ENCODE results near the gene ST7.
"Not testable (repeated sequence)": the region's sequence is repeated elsewhere in the genome, so short reads cannot be mapped to it uniquely, and the experiment has no call there.

The ST7 gene

DNA sequence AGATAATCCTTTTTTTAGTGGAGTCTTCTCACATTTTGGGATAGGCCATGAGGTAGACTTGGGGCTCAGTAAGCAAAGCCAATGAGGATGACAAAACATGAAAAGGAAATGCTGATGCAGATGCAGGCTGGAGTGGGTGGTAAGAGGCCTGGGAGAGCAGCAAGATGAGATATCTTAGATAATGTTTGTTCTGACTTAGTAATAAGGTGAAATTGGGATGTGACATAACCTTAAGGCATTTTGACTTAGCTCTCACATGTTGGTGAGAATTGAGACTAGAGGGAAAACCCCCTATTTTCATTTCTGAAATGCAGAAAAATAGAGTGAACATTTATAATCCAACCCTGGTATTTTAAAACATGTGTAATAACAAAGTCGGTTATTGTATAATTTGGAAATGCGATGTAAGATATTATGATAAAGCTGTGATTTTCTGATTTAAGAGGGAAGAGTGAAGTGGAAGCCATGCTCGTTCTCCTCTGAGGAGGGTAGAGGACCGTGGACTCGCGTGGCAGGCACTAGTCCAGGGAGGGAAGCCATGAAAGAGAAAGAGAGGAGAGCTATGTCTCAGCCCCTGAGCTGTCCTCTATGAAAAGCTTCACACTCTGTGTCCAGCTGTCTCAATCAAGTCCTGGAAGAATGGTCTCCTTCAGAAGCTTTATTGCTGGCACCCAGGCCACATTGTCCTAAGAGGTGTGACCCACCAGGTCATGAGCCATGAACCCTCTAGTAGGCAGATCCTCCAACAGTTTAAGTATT lies 57.3 kb downstream of the ST7 start:
- no peak for DNase-seq

DNA sequence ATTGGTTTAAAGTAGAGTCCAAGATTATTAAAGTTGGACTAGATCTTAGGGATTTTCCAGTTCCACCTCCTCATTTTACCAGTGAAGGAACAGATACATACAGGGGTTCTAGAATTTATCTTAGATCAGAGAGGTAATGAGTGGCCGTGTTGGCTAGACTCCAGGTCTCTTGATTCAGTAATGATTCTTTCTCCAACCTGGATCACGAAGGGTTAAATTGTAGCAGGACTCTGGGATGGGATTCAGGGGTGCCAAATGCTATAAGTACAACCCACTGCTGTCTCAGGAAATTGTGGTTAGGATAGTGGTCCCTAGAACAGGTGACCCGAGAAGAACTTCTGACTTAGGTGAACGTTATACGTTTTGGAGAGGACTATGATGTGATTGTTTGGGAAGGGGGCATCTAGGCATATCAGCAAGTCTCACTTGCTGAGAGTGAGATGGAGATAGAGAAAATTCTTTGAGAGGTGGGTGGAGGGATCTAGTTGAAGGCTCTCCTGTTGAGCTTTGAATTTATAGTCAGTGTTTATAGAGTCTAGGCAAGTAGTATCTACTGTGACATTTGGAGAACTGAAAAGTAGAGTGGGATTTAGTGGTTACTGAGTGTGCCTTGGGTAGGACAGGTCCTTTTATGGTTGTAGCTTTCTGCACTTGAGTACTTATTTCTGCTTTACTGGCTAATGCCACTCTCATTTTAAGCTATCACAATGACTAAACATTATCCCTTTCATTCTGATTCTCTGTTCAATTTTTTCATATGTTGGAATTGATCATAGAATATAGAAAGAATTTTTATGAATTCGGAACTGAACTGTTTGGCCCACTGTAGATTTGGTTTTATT lies 58.3 kb downstream of the ST7 start:
- DNase-seq = no peak

DNA sequence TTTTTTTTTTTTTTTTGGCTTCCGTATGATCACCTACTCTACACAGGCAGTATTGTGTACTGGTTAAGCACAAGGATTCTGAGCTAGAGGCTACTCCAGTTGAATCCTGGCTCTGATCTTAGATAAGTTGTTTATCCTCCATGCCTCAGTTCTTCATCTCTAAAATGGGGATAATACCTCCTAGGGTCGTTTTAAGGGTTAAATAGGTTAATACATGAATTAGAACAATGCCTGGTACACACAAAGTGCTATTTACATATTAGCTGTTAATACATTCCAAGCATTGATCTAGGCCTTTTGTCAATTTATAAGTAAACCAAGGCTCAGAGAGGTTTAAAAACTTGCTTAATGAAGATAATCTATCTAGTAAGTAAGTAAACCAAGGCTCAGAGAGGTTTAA lies 59.0 kb downstream of the ST7 start:
- DNase-seq = no peak

DNA sequence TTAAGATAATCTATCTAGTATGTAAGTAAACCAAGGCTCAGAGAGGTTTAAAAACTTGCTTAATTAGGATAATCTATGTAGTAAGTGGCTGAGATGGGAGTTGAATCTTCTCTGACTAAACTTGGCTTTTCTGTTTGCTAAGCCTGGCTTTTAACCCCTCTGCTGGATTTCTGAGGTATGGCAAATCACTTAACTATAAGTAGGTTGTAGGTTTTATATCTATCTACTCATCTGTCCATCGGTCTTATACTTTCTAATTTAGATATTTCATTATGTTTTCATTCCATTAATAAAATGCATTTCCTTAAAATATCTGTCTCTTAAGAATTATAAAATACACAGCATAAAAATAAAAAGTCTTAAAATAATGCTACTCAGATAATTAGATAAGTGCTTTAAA lies 59.4 kb downstream of the ST7 start:
- DNase-seq = no peak

DNA sequence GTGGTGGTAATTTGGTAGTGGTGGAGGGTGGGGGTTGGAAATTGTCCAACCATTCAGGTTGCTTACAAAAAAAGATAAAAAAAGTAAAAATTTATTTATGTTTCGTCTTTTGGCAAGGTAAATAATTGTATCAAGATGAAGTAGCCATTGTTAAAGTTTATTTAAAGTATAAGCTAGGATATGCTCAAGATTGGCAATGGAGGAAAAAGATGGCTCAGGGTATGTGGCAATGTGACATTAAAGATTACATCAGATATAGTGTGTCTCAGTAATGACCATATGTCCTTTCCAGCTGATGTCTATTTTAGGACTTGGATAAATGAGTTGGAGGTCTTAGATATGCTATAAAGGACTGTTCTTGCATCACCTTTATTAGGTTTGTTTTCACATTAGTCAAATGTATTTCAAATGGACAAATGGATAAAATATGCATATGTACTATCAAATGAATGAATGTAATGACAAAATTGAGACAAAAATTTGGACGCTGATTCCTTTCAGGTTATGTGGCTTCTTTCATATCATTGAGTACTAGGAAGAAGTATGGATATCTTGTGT lies 60.9 kb downstream of the ST7 start:
- DNase-seq = no peak

DNA sequence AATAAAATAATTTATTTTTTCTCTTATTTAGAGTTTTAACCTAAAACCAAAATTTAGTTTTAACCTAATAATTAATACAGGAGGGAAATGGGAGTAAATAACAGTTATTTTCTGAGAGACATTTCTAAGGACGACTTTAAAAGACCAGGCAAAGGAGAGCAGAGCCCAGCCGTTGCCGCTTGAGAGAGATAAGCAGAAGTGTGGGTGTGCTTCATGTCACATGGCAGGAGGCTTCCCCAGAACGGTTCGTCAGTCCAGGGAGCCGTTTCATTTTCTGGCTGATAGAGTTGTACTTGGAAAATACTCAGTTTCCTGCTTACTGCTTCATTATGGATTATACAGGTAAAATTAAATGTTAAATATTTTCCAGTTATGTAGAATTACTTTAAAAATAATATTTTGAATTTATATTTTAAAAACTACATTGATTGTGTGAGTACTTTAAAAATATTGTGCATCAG lies 61.4 kb downstream of the ST7 start:
- DNase-seq = no peak

DNA sequence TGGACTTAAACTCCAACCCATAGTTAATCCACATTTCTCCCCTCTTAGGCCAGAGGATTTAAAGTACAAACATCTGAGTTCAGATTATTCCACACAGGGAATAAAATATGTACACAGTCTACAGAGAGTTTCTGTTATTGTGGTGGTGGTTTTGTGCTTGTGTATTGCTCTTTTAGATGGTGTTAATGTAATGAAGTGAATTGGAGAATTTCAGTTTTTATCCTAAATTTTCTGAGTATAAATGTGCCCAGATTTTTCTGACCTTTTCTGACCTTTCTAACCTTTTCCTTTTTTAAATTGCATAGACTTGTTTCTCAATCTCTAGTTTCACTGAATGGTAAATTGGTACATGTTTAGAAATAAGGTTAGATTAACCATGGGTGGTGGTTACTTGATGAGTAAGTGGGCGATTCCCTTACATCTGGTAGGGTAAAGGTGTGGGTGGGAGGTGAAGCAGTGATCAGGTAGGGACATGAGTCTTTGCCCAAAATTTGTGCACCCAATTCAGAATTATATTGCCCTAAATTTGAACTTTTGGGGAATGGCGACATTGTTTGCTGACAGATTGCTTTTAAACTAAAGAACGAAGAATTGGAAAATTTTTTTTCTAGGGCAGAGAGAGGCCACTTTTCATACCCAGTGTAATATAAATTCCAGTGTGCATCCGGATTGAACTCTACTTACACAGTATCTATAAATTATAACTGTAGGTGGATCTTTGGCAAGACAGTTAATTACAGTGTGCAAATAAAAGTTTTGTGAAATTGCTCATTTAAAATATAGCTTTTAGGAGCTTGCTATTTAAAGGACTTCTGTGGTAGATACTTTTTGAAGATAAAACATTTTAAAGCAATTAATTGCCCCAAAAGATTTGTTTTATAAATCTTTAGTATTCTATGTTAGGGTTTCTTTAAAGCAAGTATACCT lies 62.2 kb downstream of the ST7 start:
- no peak for DNase-seq

DNA sequence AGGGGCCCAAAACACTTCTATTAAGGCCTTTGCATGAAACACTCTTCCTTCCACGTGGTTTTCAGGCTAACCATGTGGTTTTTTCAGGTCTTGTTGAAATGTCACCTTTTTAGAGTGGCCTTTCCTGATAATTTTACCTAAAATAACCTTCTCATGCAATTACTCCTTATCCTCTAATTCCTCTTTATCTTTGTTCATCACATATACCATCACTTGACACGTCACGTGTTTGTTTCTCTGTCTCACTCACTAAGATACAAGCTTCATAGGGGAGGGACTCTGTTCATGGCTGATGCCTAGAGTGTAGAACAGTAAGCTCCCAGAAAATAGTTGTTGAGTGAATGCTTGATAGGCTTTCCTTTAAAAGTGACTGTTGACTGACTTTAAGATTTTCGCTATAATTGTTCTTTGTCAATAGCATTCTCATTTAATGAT lies 63.7 kb downstream of the ST7 start:
- no peak for DNase-seq

DNA sequence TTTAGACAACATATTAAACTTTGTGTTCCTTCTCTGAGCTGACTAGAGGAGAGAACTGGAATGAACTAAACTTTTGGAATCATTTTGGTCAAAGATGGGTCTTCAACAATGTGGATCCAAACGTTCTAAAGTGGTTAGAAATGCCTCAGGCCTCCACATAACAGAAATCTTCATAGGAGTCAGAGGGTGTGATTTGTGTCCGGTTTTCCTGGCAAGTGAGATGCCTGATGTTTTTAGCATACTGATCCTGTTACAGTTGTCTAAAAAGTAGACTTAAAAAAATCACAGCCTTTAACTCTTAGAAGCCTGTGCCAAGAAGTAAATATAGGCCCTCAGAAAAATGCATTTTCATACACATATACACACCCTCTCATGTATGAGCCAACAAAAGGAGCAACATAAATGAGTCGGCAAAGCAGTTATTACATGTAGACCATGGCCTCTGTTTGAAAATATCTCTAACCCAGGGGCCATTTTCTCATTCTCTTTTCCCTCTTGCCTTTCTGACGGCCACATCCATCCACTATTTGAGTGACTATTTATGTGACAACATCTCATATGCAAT lies 64.5 kb downstream of the ST7 start:
- DNase-seq = no peak

DNA sequence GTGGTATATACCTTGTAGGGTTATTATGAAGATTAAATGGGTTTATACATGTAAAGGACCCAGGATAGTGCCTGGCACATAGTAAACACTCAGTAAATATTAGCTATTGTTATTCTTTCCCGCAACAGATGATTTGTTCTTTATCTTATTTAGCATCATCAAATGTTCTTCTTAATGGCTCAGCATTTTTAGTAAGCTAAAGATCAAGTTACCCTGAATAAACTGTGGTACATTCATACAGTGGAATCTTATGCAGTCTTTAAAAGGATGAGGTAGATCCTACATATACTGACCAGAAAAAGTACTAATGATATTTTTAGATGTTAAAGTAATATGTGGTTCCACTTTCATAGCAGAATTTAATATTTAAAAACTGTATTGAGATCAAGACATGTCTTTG lies 65.4 kb downstream of the ST7 start:
- DNase-seq = no peak

DNA sequence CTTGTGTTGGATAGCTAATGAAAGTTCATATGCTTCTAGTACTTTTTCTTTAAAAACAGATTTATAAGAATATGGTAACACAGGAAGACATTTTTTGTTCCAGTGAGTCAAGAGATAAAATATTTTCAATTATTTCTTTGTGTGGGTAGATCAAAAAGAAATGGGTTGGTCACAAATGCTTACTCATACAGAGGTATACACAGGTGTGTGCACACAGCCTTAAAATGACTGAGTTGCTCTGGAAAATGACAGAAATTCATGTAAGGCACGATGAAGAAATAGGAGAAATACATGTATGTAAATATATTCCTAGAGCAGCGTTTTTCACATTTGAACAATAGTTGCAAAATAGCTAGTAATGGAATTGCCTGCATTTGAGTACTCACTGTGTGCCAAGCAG lies 66.0 kb downstream of the ST7 start:
- no peak for DNase-seq

DNA sequence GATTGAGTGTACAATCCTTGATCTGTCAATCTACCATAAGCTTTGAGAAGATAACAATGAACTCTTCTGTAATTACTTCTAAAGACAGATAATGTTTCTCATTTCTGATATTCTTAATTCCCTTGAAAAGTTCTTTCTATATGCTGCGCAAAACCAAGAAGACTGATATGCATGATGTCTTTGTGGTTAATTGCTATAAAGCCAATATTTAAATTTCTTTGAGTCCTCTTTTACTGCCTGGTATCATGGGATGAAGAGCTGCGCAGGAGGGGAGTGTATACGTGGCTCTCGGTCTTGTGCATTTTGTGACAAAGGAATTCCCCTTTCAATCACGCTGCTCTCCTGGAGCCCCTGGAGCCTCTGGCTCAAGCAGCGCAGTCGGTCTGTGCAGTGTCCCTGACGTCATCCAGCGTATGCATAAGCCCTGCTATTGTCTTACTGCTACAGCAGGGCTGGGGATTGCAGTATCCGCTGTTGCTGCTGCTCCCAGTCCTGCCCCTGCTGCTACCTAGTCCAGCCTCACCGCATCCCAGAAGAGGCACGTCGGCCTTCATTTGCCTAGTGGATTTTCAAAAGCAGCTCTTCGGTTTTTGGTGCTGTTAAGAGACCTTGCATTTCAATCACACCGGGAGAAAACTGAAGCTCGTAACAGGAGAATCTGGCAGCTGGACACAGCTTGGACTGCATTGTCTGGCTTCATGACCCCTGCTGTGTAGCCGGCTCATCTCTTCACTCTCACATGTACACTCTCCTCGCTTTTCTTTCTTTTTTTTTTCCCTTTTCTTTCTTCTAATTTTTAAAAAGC lies 66.7 kb downstream of the ST7 start:
- peak; percentile 89 for DNase-seq

DNA sequence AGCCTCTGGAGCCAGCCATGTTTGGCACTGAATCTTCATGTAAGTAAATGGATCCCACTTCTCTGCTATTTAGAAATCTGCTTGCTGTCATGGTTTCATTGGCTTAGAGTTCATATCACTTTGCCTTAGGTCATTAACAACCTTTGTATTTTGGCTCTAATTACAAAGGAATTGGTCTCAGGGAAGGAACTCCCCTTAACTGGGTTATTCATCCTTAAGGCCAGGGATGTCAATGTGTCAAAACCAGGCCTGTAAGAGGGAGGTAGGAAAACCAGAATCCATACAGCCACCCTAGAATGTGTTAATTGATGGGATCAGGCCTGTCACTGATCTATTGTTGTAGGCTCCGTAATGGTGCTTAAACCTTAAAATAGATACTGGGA lies 67.3 kb downstream of the ST7 start:
- no peak for DNase-seq

DNA sequence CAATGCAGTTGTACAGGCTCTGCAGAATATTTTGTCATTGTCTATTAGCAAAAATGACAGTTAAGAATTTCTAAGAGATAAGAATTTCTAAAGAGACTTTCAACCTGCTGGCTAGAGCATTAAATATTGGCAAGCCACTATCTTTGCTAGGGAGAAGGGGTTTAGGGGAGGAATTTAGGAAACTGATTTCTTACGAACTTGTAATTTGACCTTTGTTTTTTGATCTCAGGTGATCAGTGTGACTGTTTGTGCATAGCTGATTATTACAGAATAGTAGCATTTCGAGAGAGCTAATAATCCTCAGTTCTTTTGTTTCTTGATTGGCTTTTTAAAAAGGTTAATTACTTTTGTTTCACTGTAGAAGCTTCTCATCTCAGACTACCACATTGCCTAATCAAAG lies 68.1 kb downstream of the ST7 start:
- DNase-seq = no peak

DNA sequence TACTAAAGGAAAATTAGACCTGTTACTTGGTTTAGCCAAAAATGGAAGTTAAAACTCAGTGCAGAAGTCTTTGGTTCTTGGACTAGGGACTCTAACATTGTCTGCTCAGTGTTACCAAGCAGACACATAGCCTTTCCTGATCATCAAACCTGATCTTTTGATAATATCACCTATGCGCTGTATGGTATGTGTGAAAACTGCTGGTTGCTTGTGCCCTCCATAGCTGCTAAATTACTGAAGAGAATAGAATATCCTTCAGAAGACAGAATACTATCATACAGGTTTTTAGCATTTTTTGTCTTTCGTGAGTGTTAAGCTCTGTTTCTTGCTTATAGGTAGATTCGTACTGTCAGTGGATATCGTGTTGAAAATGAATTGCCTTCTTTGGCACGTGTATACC lies 68.7 kb downstream of the ST7 start:
- no peak for DNase-seq

DNA sequence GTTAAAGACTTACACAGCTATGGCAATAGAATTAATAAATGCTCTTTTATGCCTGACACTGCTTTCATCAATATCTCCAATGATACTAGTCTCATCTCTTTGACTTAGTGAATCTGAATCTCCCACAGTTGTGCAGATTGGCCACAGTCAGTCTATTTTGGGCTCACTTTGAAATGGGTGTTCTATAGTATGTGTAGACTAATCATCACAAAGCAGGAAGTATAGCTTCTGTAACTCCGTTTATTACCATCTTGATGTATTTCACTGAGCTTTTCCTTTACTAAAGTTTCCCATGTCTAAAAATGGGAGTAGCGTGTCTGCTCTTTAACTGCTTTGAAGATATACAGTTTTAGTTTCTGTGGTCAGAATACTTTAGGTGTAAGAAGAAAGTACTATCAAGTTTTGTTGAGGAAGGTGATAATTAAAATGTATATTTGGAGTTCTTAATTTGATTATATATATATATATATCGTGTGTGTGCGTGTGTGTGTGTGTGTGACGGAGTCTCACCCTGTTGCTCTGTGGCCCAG lies 70.1 kb downstream of the ST7 start:
- DNase-seq = no peak

DNA sequence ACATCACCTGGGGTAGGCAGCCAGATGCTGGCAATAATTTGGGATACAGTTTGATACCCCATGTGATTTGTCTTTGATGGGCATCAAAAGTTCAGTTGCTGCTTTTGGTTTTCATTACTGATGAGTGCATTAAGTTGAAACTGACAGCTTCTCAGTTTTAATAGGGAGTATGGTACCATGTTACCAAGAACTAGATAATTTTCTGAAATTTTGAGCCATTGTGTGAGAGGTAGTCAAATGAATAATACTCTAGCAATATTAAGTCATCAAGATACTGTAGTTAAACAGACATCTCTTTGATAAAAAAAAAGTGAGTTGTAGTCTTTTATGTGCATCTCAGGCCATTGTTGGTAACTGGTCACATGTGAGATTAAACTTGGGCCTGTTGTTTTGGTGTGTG lies 71.5 kb downstream of the ST7 start:
- no peak for DNase-seq

DNA sequence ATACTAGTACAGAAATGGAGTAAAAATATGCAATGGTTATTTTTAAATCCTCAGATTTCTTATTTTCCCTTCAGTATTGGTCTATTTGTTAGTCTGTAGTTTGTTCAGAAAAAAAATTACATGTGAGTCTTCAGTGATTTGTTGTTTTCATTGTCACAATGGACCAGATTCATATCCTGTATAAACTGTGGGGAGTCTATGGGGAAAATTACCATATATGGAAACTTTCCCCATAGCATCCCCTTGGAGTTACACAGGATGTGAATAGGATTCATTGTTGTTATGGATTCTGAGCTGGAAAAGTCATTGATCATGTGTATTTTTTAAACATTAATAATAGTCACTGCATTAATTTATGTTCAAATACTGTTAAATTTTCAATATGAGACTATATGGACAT lies 72.6 kb downstream of the ST7 start:
- DNase-seq = no peak

DNA sequence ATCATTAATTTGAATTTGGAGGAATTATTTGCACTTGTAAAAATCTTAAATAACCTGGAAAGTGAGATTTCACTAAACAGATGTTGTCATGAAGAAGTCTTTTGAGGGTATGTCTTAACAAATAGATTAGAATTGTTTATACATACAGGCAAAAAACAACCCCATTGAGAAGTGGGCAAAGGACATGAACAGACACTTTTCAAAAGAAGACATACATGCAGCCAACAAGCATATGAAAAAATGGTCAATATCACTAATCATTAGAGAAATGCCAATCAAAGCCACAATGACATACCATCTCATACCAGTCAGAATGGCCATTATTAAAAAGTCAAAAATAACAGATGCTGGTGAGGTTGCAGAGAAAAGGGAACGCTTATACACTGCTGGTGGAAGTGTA lies 77.0 kb downstream of the ST7 start:
- DNase-seq = not testable (repeated sequence)

DNA sequence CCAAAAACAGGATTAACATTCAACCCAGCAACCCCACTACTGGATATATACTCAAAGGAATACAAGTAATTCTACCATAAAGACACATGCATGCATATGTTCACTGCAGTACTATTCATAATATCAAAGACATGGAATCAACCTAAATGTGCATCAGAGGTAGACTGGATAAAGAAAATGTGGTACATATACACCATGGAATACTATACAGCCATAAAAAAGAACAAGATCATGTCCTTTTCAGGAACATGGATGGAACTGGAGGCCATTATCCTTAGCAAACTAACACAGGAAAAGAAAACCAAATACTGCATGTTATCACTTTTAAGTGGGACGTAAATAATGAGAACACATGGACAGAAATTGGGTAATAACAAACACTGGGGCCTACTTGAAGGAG lies 77.5 kb downstream of the ST7 start:
- DNase-seq = not testable (repeated sequence)

DNA sequence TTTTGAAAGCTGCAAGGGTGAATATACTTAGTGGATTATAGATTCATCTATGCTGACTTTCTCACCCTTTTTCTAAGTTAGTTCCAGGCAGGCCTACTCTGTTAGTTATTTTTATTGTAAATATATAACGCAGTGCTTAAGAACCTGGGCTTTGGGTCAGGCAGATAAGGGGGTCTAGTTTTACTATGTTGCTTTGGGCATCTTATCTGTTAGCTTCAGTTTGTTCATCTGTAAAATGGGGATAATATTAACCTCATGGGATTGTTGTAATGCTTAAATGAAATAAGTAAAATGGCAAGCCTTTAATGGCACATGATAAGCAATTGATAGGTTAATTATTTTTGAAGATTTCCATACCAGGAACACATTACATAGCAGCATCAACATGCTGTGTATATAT lies 79.5 kb downstream of the ST7 start:
- no peak for DNase-seq
